ENCODE results near the gene KLHL4.
"Not testable (repeated sequence)": the region's sequence is repeated elsewhere in the genome, so short reads cannot be mapped to it uniquely, and the experiment has no call there.

KLHL4 gene

GRCh38 chrX:87517571-87518141, at the start of gene KLHL4:
TSS of gene KLHL4 (plus strand) at chrX:87517802. CDS start at chrX:87517894, 92 bp downstream.
- peak; percentile 70 for DNase-seq (ENCODE audit: low spot score)

- no peak for DNase-seq (ENCODE audit: low spot score)
Observed at GRCh38 chrX:87468941-87469340, 48.7 kb upstream of the KLHL4 start.

GRCh38 chrX:87475793-87476192, 41.8 kb upstream of the KLHL4 start:
- DNase-seq (ENCODE audit: low spot score) = no peak

GRCh38 chrX:87478703-87479102, 38.9 kb upstream of the KLHL4 start:
- DNase-seq (ENCODE audit: low spot score) = not testable (repeated sequence)

- DNase-seq (ENCODE audit: low spot score) = no peak
Observed at GRCh38 chrX:87489071-87489470, 28.5 kb upstream of the KLHL4 start.

- no peak for DNase-seq (ENCODE audit: low spot score)
Observed at GRCh38 chrX:87515836-87516235, 1.8 kb upstream of the KLHL4 start.

GRCh38 chrX:87516717-87517121, 883 bp upstream of the KLHL4 start:
- no peak for DNase-seq (ENCODE audit: low spot score)

- DNase-seq (ENCODE audit: low spot score) = no peak
Observed at GRCh38 chrX:87518504-87518903, 902 bp downstream of the KLHL4 start.

GRCh38 chrX:87525771-87526229, 8.2 kb downstream of the KLHL4 start:
- no peak for DNase-seq (ENCODE audit: low spot score)

GRCh38 chrX:87526281-87526680, 8.7 kb downstream of the KLHL4 start:
- DNase-seq (ENCODE audit: low spot score) = no peak

GRCh38 chrX:87528487-87528886, 10.9 kb downstream of the KLHL4 start:
- no peak for DNase-seq (ENCODE audit: low spot score)

GRCh38 chrX:87571964-87572363, 54.4 kb downstream of the KLHL4 start:
- no peak for DNase-seq (ENCODE audit: low spot score)

GRCh38 chrX:87572901-87573300, 55.3 kb downstream of the KLHL4 start:
- DNase-seq (ENCODE audit: low spot score) = no peak

GRCh38 chrX:87578978-87579377, 61.4 kb downstream of the KLHL4 start:
- DNase-seq (ENCODE audit: low spot score) = no peak

- DNase-seq (ENCODE audit: low spot score) = no peak
Observed at GRCh38 chrX:87580862-87581261, 63.3 kb downstream of the KLHL4 start.

GRCh38 chrX:87582453-87582852, 64.9 kb downstream of the KLHL4 start:
- no peak for DNase-seq (ENCODE audit: low spot score)

GRCh38 chrX:87583679-87584078, 66.1 kb downstream of the KLHL4 start:
- no peak for DNase-seq (ENCODE audit: low spot score)

GRCh38 chrX:87616371-87616770, 98.8 kb downstream of the KLHL4 start:
- DNase-seq (ENCODE audit: low spot score) = no peak

- no peak for DNase-seq (ENCODE audit: low spot score)
Observed at GRCh38 chrX:87621697-87622096, 104.1 kb downstream of the KLHL4 start.

GRCh38 chrX:87626996-87627395, 109.4 kb downstream of the KLHL4 start:
- no peak for DNase-seq (ENCODE audit: low spot score)

- no peak for DNase-seq (ENCODE audit: low spot score)
Observed at GRCh38 chrX:87634361-87634760, 116.8 kb downstream of the KLHL4 start.

- DNase-seq (ENCODE audit: low spot score) = peak; percentile 52
Observed at GRCh38 chrX:87636533-87636932, 118.9 kb downstream of the KLHL4 start.

GRCh38 chrX:87641439-87641838, 123.8 kb downstream of the KLHL4 start:
- not testable (repeated sequence) for DNase-seq (ENCODE audit: low spot score)

- no peak for DNase-seq (ENCODE audit: low spot score)
Observed at GRCh38 chrX:87661761-87662160, 144.2 kb downstream of the KLHL4 start.
